MM.1S (cell line): ENCODE measurements around the gene DOC2A.

Experiments
- CTCF ChIP-seq: fragments of 300-600 bp; sonication (generic); IDR thresholded peaks from 2 replicates; pipeline ENCODE4 v1.5.1; 2016; ENCODE audit warnings: antibody characterized with exemption, low read length, mixed read lengths
- EZH2 ChIP-seq: fragments of 300-600 bp; sonication (generic); optimal IDR thresholded peaks from 2 replicates; pipeline ENCODE3; 2017; ENCODE audit warnings: low read depth, mild to moderate bottlenecking, antibody characterized with exemption, low read length, mixed read lengths

- TF ChIP-seq CTCF (no peak), EZH2 (no peak)
Measured at GRCh38 chr16:30007378-30007895, 3.4 kb downstream of the DOC2A start.
